Activated naive CD4-positive, alpha-beta T cell treated with anti-CD3 and anti-CD28 coated beads, Interleukin-2, amount 50 U/mL, for 24 hours (primary cell): Measurements from ENCODE around the gene ZFYVE19.

ENCODE experiments used
- H3K27ac Mint-ChIP-seq: one replicate; pipeline ENCODE4 v1.8.0; 2021; ENCODE audit warnings: mild to moderate bottlenecking, mixed read lengths
- H3K27me3 Mint-ChIP-seq: one replicate; pipeline ENCODE4 v1.8.0; 2021; ENCODE audit warnings: mixed read lengths
- H3K36me3 Mint-ChIP-seq: one replicate; pipeline ENCODE4 v1.8.0; 2021; ENCODE audit warnings: mixed read lengths
- H3K4me1 Mint-ChIP-seq: one replicate; pipeline ENCODE4 v1.8.0; 2021; ENCODE audit warnings: mixed read lengths
- H3K4me3 Mint-ChIP-seq: one replicate; pipeline ENCODE4 v1.8.0; 2021; ENCODE audit warnings: mild to moderate bottlenecking, mixed read lengths
- H3K9me3 Mint-ChIP-seq: one replicate; pipeline ENCODE4 v1.8.0; 2021; ENCODE audit warnings: mixed read lengths

Gene ZFYVE19

GRCh38 chr15:40771242-40771641 is 35.6 kb upstream of the ZFYVE19 start:
- Mint-ChIP-seq H3K27ac (no peak overlapping the region), H3K9me3 (no peaks in the 10 kb centered on the region), H3K4me3 (no peak overlapping the region), H3K4me1 (peaks cover 31% of the 10 kb centered on the region), H3K36me3 (no peaks in the 10 kb centered on the region), H3K27me3 (no peaks in the 10 kb centered on the region)

DNA sequence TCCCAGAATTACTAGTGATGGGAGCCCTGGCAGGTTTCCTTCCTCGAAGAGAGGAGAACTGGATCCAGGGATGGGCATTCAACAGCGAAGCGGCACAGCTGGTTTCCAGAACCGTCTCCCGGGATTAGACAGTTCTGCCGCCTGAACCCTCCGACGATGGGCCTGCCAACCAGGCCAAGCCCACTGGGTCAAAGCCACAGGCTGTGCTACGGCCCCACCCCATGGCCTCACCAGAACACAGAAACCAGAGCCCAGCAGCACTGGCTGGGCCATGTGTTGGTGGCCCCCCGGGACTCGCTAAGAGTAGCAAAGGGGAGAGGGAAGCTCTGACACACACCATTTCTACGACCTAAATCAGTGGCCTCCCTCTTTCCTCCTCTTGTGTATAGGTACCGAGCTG is 34.9 kb upstream of the ZFYVE19 start:
- no peaks in the 10 kb centered on the region for H3K27me3 Mint-ChIP-seq
- H3K27ac Mint-ChIP-seq, result no peak overlapping the region
- H3K4me3 Mint-ChIP-seq, result no peak overlapping the region
- H3K9me3 Mint-ChIP-seq, result no peaks in the 10 kb centered on the region
- peaks cover 3% of the 10 kb centered on the region for H3K36me3 Mint-ChIP-seq
- H3K4me1 Mint-ChIP-seq, result peaks cover 35% of the 10 kb centered on the region

- no peaks in the 10 kb centered on the region for H3K9me3 Mint-ChIP-seq
- peaks cover 3% of the 10 kb centered on the region for H3K36me3 Mint-ChIP-seq
- H3K27me3 Mint-ChIP-seq, result no peaks in the 10 kb centered on the region
- peaks cover 32% of the 10 kb centered on the region for H3K4me1 Mint-ChIP-seq
- no peak overlapping the region for H3K27ac Mint-ChIP-seq
- H3K4me3 Mint-ChIP-seq, result no peak overlapping the region
Measured at GRCh38 chr15:40773496-40773895, 33.4 kb upstream of the ZFYVE19 start.

GRCh38 chr15:40773902-40774301 is 33.0 kb upstream of the ZFYVE19 start:
- Mint-ChIP-seq H3K27me3 (no peaks in the 10 kb centered on the region), H3K4me1 (peaks cover 28% of the 10 kb centered on the region), H3K4me3 (no peak overlapping the region), H3K36me3 (peaks cover 3% of the 10 kb centered on the region), H3K9me3 (no peaks in the 10 kb centered on the region), H3K27ac (no peak overlapping the region)

DNA sequence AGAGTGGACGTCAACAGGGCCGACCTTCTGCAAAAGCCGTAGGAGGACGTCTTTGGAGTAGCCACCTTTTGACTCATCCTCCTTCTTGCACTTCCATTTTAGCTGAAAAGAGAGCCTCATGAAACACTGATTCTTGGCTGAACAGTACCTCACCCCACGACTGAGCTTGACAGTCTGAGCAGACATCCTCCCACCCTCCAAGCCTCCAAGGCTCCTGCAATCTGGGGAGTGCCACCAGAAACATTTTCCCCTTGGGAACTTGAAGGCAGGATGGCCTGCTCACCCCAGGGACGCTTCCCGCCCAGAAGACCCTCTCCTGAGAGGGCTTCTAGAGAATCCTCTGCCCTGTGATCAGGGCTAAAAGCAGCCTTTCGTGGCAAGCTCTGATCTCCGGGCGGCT is 31.9 kb upstream of the ZFYVE19 start:
- H3K4me3 Mint-ChIP-seq, result no peak overlapping the region
- peaks cover 17% of the 10 kb centered on the region for H3K4me1 Mint-ChIP-seq
- H3K27me3 Mint-ChIP-seq, result no peaks in the 10 kb centered on the region
- H3K27ac Mint-ChIP-seq, result no peak overlapping the region
- H3K36me3 Mint-ChIP-seq, result peaks cover 8% of the 10 kb centered on the region
- no peaks in the 10 kb centered on the region for H3K9me3 Mint-ChIP-seq

GRCh38 chr15:40775740-40776536 is 31.0 kb upstream of the ZFYVE19 start:
- no peaks in the 10 kb centered on the region for H3K27me3 Mint-ChIP-seq
- no peak overlapping the region for H3K4me3 Mint-ChIP-seq
- peaks cover 8% of the 10 kb centered on the region for H3K36me3 Mint-ChIP-seq
- no peaks in the 10 kb centered on the region for H3K9me3 Mint-ChIP-seq
- H3K4me1 Mint-ChIP-seq, result peaks cover 11% of the 10 kb centered on the region
- no peak overlapping the region for H3K27ac Mint-ChIP-seq

DNA sequence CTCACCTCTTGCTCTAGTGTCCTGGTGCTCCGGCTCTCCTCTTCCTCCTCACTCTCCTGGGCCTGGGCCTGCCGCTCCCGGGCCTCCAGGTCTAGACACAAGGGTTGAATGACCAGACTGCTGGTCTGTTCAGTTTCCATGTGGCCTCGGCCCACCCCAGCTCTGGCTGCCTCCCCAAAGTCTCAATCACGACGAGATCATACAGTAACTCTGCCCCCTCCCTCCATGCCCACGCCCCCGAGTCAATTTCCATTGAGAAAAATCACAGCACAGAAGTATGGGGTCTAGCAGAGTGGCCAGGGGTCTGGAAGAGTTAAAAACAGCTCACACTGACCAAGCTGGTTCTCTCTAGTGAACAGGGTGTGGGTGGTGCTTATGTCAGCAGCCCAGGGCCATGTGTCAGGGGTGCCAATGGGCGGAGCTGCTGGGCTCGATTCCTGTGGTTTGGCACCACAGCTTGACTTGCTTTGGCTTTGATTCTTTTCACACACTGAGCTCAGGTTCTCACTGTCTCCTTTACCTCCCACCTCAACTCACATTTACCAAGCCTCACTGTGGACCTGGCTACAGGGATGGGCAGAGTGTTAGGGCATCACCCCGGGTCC is 30.2 kb upstream of the ZFYVE19 start:
- Mint-ChIP-seq H3K4me1 (peaks cover 7% of the 10 kb centered on the region), H3K9me3 (no peaks in the 10 kb centered on the region), H3K27me3 (no peaks in the 10 kb centered on the region), H3K27ac (peak overlapping the region; percentile 51), H3K36me3 (peaks cover 8% of the 10 kb centered on the region), H3K4me3 (peak overlapping the region; percentile 52)

- H3K9me3 Mint-ChIP-seq, result no peaks in the 10 kb centered on the region
- no peaks in the 10 kb centered on the region for H3K27me3 Mint-ChIP-seq
- no peak overlapping the region for H3K27ac Mint-ChIP-seq
- H3K4me1 Mint-ChIP-seq, result peaks cover 16% of the 10 kb centered on the region
- H3K36me3 Mint-ChIP-seq, result peaks cover 7% of the 10 kb centered on the region
- no peak overlapping the region for H3K4me3 Mint-ChIP-seq
Measured at GRCh38 chr15:40782609-40783227, 24.2 kb upstream of the ZFYVE19 start.

GRCh38 chr15:40785164-40785563 is 21.7 kb upstream of the ZFYVE19 start:
- Mint-ChIP-seq H3K36me3 (peaks cover 2% of the 10 kb centered on the region), H3K27ac (no peak overlapping the region), H3K4me1 (peaks cover 28% of the 10 kb centered on the region), H3K27me3 (no peaks in the 10 kb centered on the region), H3K4me3 (no peak overlapping the region), H3K9me3 (no peaks in the 10 kb centered on the region)

- no peaks in the 10 kb centered on the region for H3K9me3 Mint-ChIP-seq
- H3K4me3 Mint-ChIP-seq, result no peak overlapping the region
- H3K36me3 Mint-ChIP-seq, result peaks cover 2% of the 10 kb centered on the region
- no peak overlapping the region for H3K27ac Mint-ChIP-seq
- no peaks in the 10 kb centered on the region for H3K27me3 Mint-ChIP-seq
- H3K4me1 Mint-ChIP-seq, result peaks cover 28% of the 10 kb centered on the region
Measured at GRCh38 chr15:40785814-40786213, 21.1 kb upstream of the ZFYVE19 start.

GRCh38 chr15:40787344-40787841 is 19.5 kb upstream of the ZFYVE19 start:
- Mint-ChIP-seq H3K9me3 (no peaks in the 10 kb centered on the region), H3K4me1 (peaks cover 32% of the 10 kb centered on the region), H3K27ac (peak overlapping the region; percentile 41), H3K27me3 (no peaks in the 10 kb centered on the region), H3K36me3 (peaks cover 2% of the 10 kb centered on the region), H3K4me3 (peak overlapping the region; percentile 44)

DNA sequence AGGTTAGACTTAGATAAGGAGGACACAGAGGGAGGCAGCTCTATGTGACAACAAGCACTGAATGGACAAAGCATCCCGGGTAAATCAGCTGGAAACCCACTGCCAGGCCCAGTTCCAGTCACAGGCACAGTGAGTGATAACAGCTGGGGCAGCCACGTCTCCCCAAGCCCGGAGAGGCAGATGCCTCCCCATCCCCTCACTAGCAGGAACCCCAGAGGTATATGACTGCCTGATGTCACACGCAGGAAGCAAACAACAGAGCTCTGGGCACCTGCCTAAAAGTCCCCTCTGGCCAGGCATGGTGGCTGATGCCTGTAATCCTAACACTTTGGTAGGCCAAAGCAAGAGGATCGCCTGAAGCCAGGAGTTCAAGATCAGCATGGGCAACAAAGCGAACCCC is 18.9 kb upstream of the ZFYVE19 start:
- Mint-ChIP-seq H3K36me3 (no peaks in the 10 kb centered on the region), H3K9me3 (no peaks in the 10 kb centered on the region), H3K4me3 (peak overlapping the region; percentile 19), H3K4me1 (peaks cover 32% of the 10 kb centered on the region), H3K27ac (no peak overlapping the region), H3K27me3 (no peaks in the 10 kb centered on the region)

- H3K36me3 Mint-ChIP-seq, result peaks cover 3% of the 10 kb centered on the region
- no peak overlapping the region for H3K4me3 Mint-ChIP-seq
- no peak overlapping the region for H3K27ac Mint-ChIP-seq
- H3K9me3 Mint-ChIP-seq, result no peaks in the 10 kb centered on the region
- no peaks in the 10 kb centered on the region for H3K27me3 Mint-ChIP-seq
- peaks cover 41% of the 10 kb centered on the region for H3K4me1 Mint-ChIP-seq
Measured at GRCh38 chr15:40789119-40789518, 17.8 kb upstream of the ZFYVE19 start.

DNA sequence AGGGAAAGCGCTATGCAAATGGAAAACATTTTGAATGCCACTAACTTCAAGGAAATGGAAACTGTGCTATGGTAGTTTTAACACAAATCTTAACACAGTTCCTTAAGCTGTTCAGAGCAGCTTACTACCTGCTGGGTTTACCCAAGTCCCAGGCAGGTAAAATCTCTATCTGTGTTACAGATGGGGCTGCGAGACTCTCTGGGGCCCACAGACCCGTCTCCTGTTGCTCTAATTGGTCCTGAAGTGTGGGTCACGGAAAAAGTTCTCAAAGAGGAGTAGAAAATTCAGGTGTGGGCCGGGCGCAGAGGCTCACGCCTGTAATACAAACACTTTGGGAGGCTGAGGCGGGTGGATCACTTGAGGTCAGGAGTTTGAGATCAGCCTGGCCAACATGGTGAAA is 16.9 kb upstream of the ZFYVE19 start:
- no peak overlapping the region for H3K4me3 Mint-ChIP-seq
- H3K27ac Mint-ChIP-seq, result no peak overlapping the region
- peaks cover 3% of the 10 kb centered on the region for H3K36me3 Mint-ChIP-seq
- no peaks in the 10 kb centered on the region for H3K27me3 Mint-ChIP-seq
- no peaks in the 10 kb centered on the region for H3K9me3 Mint-ChIP-seq
- H3K4me1 Mint-ChIP-seq, result peaks cover 41% of the 10 kb centered on the region

- no peaks in the 10 kb centered on the region for H3K27me3 Mint-ChIP-seq
- H3K4me1 Mint-ChIP-seq, result peaks cover 41% of the 10 kb centered on the region
- H3K4me3 Mint-ChIP-seq, result no peak overlapping the region
- peaks cover 6% of the 10 kb centered on the region for H3K36me3 Mint-ChIP-seq
- H3K27ac Mint-ChIP-seq, result no peak overlapping the region
- H3K9me3 Mint-ChIP-seq, result no peaks in the 10 kb centered on the region
Measured at GRCh38 chr15:40790718-40791117, 16.2 kb upstream of the ZFYVE19 start.

DNA sequence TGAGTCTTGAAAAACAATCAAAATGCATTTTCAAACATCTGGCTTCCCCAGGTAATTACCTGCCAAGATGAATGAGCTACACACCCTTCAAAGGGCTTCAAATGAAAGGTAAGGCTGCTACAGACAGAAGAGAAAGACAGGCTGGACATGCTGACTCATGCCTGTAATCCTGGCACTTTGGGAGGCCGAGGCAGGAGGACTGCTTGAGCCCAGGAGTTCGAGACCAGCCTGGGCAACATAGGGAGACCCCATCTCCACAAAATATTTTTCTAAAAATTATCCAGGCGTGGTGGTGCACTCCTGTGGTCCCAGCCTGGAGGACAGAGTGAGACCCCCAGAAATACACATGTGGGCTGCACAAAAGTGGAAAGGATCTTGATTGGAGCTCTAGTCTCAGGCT is 14.5 kb upstream of the ZFYVE19 start:
- Mint-ChIP-seq H3K27ac (no peak overlapping the region), H3K9me3 (no peaks in the 10 kb centered on the region), H3K4me1 (peaks cover 37% of the 10 kb centered on the region), H3K36me3 (peaks cover 6% of the 10 kb centered on the region), H3K4me3 (no peak overlapping the region), H3K27me3 (no peaks in the 10 kb centered on the region)
